Measurements from ENCODE around the gene RAP2A.

The RAP2A gene

GRCh38 chr13:97456047-97456446 lies 22.1 kb downstream of the RAP2A start:
- no peak for DNase-seq

GRCh38 chr13:97459215-97459777 lies 25.3 kb downstream of the RAP2A start:
- DNase-seq, result peak; percentile 47

- DNase-seq, result peak; percentile 47
Measured at GRCh38 chr13:97460004-97460775, 26.2 kb downstream of the RAP2A start.

GRCh38 chr13:97460853-97461252 lies 26.9 kb downstream of the RAP2A start:
- no peak for DNase-seq

- DNase-seq, result no peak
Measured at GRCh38 chr13:97464561-97464960, 30.6 kb downstream of the RAP2A start.

GRCh38 chr13:97466722-97467121 lies 32.8 kb downstream of the RAP2A start:
- no peak for DNase-seq

- no peak for DNase-seq
Measured at GRCh38 chr13:97468331-97468730, 34.4 kb downstream of the RAP2A start.

GRCh38 chr13:97471711-97472110 lies 37.7 kb downstream of the RAP2A start:
- no peak for DNase-seq

- no peak for DNase-seq
Measured at GRCh38 chr13:97474349-97474980, 40.5 kb downstream of the RAP2A start.

- no peak for DNase-seq
Measured at GRCh38 chr13:97475011-97475410, 41.0 kb downstream of the RAP2A start.

- DNase-seq, result no peak
Measured at GRCh38 chr13:97477844-97478243, 43.9 kb downstream of the RAP2A start.

GRCh38 chr13:97478247-97478646 lies 44.3 kb downstream of the RAP2A start:
- DNase-seq, result no peak

- no peak for DNase-seq
Measured at GRCh38 chr13:97483465-97483864, 49.5 kb downstream of the RAP2A start.

- DNase-seq, result no peak
Measured at GRCh38 chr13:97484301-97484700, 50.3 kb downstream of the RAP2A start.

GRCh38 chr13:97485320-97485719 lies 51.4 kb downstream of the RAP2A start:
- DNase-seq, result no peak

- DNase-seq, result no peak
Measured at GRCh38 chr13:97490702-97491307, 56.8 kb downstream of the RAP2A start.

- DNase-seq, result peak; percentile 37
Measured at GRCh38 chr13:97491452-97491851, 57.5 kb downstream of the RAP2A start.

GRCh38 chr13:97492257-97492656 lies 58.3 kb downstream of the RAP2A start:
- peak; percentile 41 for DNase-seq

- no peak for DNase-seq
Measured at GRCh38 chr13:97492684-97493371, 58.9 kb downstream of the RAP2A start.

- no peak for DNase-seq
Measured at GRCh38 chr13:97493456-97493855, 59.5 kb downstream of the RAP2A start.

- DNase-seq, result no peak
Measured at GRCh38 chr13:97495678-97496077, 61.7 kb downstream of the RAP2A start.

- DNase-seq, result no peak
Measured at GRCh38 chr13:97496511-97496910, 62.5 kb downstream of the RAP2A start.

- DNase-seq, result no peak
Measured at GRCh38 chr13:97497400-97497799, 63.4 kb downstream of the RAP2A start.

All from NCI-H345 (cell line).